Erythroblast (primary cell): ENCODE data around the gene SPTBN4.
A peak's percentile ranks its signal among the peaks of the same experiment; 100 is the strongest.

Experiments
- DNase-seq, 2 experiments: peaks; one replicate each; lab custom pipeline; 2025; lab: John Stamatoyannopoulos, UW
- GATA1 ChIP-seq: IDR thresholded peaks from 2 replicates; pipeline ENCODE4 v1.6.1; 2011; ENCODE audit warnings: low read depth, mild to moderate bottlenecking, control low read depth, low read length, moderate library complexity
- POLR2A ChIP-seq: IDR thresholded peaks from 2 replicates; pipeline ENCODE4 v1.6.1; 2011; ENCODE audit warnings: mild to moderate bottlenecking, low read length

The SPTBN4 gene

DNA sequence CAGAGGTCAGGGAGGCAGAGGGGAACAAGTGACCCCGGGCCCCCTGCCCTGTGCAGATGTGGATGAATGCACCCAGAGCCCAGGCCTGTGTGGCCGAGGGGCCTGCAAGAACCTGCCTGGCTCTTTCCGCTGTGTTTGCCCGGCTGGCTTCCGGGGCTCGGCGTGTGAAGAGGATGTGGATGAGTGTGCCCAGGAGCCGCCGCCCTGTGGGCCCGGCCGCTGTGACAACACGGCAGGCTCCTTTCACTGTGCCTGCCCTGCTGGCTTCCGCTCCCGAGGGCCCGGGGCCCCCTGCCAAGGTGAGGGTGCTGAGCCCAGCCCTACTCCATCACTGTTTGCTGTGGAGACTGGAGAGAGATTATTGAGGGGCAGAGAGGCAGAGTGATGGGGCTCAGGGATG, 144.3 kb downstream of the SPTBN4 start:
- TF ChIP-seq GATA1 (no peak), POLR2A (no peak)
- DNase-seq: no peak

DNA sequence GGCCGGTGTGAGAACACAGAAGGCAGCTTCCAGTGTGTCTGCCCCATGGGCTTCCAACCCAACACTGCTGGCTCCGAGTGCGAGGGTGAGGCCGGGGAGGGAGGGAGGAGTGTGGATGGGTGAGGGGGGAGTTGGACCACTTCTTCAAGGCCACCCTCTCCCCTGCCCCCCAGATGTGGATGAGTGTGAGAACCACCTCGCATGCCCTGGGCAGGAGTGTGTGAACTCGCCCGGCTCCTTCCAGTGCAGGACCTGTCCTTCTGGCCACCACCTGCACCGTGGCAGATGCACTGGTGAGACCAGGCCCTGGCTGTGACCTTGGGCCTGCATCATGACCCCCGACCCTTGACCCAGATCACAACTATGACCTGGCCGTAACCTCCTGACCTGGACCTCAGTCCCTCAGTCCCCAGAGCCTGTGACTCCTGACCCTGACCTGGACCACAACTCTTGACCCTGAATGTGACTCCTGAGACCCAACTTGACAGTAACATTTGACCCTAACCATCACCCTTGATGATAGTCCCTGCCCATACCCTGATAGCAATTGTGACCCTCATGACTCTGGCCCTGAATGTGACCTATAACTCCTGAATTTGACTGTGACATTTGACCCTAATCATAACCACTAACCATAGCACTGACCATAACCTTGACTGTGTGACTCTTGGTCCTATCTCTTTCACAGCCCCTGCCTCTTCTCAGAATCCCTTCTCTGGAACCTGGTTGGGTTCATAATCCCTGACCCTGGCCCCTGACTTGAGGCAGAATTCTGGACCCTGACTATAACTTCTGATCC, 145.3 kb downstream of the SPTBN4 start:
- no peak for DNase-seq
- TF ChIP-seq GATA1 (no peak), POLR2A (no peak)

DNA sequence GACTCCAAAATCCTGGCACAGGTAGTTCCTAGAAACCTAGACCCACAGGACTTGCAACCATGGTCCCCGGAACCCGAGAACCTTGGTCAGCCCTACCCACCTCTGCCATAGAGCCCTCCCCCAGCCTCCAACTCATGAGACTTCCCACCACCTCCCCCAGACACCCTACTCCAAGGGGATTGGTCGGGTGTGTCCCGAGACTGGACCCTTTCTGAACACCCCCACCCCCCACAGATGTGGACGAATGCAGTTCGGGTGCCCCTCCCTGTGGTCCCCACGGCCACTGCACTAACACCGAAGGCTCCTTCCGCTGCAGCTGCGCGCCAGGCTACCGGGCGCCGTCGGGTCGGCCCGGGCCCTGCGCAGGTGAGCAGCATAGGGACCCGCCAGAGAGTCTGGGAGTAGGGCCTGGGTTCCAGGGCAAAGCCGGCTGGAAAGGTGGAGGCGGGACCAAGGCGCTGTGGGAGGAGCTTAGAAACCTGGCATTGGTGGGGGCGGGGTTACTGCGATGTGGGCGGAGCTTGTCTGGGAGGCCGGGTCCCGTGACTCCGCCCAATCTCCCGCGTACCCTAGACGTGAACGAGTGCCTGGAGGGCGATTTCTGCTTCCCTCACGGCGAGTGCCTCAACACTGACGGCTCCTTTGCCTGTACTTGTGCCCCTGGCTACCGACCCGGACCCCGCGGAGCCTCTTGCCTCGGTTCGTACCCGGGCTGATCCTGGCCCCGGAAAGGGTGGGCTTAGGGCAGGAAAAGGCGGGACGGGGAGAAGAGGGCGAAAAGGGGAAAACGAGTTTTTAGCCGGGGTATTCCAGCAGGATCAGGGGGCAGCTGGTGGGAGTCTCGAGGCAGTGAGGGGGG, 146.3 kb downstream of the SPTBN4 start:
- no peak for TF ChIP-seq GATA1
- TF ChIP-seq POLR2A: no peak
- DNase-seq: peak; percentile 72 to 79

DNA sequence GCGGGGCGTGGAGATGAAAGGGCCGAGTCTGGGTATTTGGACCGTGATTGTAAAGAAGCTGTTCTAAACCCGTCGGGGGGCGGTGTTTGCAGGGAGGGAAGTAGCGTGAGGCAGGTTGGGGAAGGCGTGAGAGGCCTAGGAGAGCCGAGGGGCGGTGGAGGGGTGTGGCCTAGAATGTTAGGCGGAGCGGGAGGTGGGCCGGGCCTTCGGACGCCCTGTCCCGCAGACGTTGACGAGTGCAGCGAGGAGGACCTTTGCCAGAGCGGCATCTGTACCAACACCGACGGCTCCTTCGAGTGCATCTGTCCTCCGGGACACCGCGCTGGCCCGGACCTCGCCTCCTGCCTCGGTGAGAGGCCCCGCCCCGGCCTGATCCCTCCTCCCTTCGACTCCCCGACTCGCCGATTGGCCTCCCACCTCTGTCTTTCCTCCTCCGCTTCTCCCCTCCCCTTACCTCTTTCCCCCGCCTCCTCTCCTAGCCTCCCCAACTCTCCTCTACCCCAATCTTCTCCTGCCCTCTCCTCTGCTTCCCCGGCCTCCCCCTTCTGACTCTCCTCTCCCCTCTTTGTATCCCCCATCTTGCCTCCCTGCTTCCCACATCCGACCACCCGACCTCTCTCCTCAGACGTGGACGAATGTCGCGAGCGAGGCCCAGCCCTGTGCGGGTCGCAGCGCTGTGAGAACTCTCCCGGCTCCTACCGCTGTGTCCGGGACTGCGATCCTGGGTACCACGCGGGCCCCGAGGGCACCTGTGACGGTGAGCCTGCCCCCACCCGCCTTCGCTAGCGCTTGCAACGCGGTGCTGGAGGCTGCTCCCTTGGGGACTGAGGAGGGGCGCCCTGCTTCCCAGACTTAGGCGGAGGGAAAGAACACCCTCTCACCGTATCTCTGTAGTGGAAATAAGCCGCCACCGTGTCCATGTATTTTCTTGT, 147.2 kb downstream of the SPTBN4 start:
- TF ChIP-seq POLR2A: peak; percentile 67
- TF ChIP-seq GATA1: no peak
- peak; percentile 82 to 89 for DNase-seq

DNA sequence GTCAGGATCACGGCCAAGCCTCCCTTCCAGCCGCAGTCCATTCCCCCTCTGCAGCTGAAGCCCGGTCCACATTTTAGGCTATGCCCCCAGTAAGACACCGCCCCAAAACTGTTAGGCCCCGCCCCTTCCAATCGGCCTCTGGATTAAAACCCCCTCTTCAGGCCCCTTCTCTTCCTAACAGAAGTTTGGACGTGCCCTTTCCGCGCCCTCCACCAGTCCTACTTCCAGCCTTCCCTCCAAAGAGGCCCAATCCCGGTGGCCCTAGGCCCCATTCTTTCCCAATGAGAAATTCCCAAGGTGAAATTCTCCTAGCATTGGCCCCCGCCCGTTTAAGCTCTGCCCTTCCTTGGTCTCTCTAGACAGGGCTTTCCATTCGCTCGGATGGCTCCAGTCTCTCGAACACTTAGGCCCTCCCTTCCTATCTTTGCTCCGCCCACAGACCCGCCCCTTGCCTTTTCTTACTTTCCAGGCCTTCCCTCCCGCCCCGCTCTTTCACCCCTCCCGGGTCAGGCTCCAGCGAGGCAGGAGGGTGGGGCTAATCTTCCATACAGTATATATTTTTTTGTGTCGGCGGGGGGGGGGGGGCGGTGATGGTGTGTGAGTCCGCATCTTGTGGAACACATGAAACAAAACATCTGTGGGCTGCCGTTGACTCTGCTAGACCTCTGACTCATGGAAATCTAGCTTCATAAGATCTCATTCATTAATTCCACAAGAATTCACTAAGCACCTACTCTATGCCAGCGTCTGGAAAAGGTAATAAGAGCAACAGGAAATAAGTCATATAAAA, 148.0 kb downstream of the SPTBN4 start:
- peak; percentile 91 to 93 for DNase-seq
- TF ChIP-seq GATA1 (no peak), POLR2A (no peak)

DNA sequence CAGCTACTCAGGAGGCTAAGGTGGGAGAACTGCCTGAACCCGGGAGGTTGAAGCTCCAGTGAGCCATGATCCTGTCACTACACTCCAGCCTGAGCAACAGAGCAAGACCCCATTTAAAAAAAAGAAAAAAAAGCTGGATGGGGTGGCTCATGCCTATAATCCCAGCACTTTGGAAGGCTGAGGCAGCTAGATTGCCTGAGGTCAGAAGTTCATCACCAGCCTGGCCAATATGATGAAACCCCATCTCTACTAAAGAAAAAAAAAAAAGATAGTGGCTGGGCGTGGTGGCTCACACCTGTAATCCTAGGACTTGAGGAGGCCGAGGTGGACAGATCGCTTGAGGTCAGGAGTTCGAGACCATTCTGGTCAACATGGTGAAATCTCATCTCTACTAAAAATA, 149.4 kb downstream of the SPTBN4 start:
- no peak for TF ChIP-seq GATA1
- TF ChIP-seq POLR2A: no peak
- DNase-seq: no peak

DNA sequence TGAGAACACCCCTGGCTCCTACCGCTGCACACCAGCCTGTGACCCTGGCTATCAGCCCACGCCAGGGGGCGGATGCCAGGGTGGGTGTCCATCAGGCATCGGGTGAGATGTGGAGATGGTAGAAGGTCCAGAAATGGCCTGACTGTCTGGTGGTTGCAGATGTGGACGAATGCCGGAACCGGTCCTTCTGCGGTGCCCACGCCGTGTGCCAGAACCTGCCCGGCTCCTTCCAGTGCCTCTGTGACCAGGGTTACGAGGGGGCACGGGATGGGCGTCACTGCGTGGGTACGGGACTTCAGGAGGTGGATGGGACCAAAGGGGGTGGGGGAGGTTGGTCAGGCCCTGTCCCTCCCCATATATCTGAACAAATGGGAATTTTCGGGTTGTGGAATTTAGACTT, 150.1 kb downstream of the SPTBN4 start:
- TF ChIP-seq POLR2A: no peak
- no peak for TF ChIP-seq GATA1
- DNase-seq: no peak

DNA sequence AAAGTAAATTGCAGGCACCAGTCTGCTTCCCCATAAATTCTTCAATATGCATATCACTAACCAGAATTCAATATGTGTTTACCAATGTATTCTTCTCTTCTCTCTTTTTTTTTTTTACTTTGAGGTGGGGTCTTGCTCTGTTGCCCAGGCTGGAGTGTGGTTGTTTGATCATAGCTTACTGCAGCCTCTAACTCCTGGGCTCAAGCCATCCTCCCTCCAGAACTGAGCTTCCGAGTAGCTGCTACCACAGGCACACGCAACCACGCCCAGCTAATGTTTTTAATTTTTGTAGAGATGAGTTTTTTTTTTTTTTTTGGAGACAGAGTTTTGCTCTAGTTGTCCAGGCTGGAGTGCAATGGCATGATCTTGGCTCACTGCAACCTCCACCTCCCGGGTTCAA, 151.2 kb downstream of the SPTBN4 start:
- no peak for DNase-seq
- no peak for TF ChIP-seq GATA1
- TF ChIP-seq POLR2A: no peak

DNA sequence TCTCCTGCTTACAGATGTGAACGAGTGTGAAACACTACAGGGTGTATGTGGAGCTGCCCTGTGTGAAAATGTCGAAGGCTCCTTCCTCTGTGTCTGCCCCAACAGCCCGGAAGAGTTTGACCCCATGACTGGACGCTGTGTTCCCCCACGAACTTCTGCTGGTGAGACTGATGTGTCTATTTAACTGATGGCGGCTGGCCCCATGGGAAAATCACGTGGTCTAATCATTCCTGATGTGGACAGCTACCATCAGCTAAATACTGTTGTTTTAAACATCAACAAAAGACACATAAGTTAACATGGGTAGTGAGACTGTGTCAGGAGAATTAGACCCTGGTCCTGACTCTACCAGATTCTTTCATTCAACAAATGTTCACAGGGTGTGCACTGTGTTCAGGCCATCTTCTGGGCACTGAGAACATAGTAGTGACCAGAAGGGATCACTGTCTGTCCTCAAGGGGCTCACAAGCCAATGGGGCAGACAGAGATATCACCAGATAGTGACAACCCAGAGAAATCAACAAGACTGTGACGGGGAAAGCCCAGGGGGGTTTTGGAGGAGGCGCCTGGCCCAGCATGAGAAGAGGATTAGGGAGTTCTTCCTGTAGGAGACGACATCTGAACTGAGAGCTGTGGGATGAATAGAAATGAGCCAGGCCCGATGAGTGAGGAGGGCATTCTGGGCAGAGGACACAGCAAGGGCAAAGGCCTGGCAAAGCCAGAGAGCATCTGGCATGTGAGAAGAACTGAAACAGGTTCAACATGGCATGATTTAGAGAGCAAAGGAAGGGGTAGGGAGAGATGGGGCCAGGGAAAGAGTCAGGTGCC, 152.7 kb downstream of the SPTBN4 start:
- TF ChIP-seq POLR2A: no peak
- no peak for TF ChIP-seq GATA1
- DNase-seq: no peak

DNA sequence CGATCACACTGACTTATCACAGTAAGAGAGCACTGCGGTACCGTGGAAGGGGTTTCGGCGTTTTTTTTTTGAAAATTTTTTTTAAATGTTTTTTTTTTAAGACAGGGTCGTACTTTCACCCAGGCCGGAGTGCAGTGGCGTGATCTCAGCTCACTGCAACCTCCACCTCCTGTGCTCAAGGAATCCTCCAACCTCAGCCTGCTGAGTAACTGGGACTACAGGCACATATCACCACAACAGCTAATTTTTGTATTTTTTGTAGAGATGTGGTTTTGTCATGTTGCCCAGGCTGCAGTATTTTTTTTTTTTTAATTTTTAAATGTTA, 153.3 kb downstream of the SPTBN4 start:
- DNase-seq: no peak
- TF ChIP-seq POLR2A: no peak
- TF ChIP-seq GATA1: no peak

DNA sequence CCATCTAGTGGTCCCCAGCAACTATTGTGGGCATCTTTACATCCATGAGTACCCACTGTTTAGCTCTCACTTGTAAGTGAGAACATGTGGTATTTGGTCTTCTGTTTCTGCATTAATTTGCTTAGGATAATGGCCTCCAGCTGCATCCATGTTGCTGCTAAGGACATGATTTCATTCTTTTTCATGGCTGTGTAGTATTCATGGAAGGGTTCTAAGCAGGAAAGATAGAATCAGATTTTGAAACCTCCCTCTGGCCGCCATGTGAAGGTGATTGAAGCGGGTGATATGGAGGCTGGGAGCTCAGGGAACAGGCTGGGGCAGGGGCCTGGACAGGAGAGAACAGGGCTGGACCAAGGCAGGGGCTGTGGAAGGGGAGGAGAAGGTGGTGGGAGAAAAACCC, 154.5 kb downstream of the SPTBN4 start:
- no peak for DNase-seq
- TF ChIP-seq GATA1: no peak
- no peak for TF ChIP-seq POLR2A
